ENCODE results near the gene NHLH2. TPM values are rescaled to one million over a fixed set of nuclear protein-coding genes. Genes with fewer than 3 reads are reported as not detected.

NHLH2 gene
- total RNA-seq, 4 donors from 2014 or later = not detected

- no peak for TF ChIP-seq POLR2AphosphoS5 (IDR thresholded peaks at IDR 0.05)
- TF ChIP-seq, protein P1, sequence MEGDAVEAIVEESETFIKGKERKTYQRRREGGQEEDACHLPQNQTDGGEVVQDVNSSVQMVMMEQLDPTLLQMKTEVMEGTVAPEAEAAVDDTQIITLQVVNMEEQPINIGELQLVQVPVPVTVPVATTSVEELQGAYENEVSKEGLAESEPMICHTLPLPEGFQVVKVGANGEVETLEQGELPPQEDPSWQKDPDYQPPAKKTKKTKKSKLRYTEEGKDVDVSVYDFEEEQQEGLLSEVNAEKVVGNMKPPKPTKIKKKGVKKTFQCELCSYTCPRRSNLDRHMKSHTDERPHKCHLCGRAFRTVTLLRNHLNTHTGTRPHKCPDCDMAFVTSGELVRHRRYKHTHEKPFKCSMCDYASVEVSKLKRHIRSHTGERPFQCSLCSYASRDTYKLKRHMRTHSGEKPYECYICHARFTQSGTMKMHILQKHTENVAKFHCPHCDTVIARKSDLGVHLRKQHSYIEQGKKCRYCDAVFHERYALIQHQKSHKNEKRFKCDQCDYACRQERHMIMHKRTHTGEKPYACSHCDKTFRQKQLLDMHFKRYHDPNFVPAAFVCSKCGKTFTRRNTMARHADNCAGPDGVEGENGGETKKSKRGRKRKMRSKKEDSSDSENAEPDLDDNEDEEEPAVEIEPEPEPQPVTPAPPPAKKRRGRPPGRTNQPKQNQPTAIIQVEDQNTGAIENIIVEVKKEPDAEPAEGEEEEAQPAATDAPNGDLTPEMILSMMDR (IDR thresholded peaks at IDR 0.05) = no peak
- TF ChIP-seq EP300 (IDR thresholded peaks at IDR 0.05) = no peak
- TF ChIP-seq POLR2A (IDR thresholded peaks at IDR 0.05) = no peak
- H3K36me3 ChIP-seq = no peaks in the 10 kb centered on the region
- ATAC-seq = no peak
- H3K4me3 ChIP-seq = no peak overlapping the region
- peaks cover 0 to 3% (median 0%) of the 10 kb centered on the region in 3 donors for H3K9me3 ChIP-seq
- no peak overlapping the region for H3K27ac ChIP-seq
- no peaks in the 10 kb centered on the region for H3K27me3 ChIP-seq
- no peaks in the 10 kb centered on the region for H3K4me1 ChIP-seq
Measured at GRCh38 chr1:115822117-115822516, 18.8 kb downstream of the NHLH2 start.

GRCh38 chr1:115815694-115816093 is 25.2 kb downstream of the NHLH2 start:
- ATAC-seq = no peak
- WGBS, 2 donors (ENCODE audit: low coverage in 1 of 2) = 42 to 47% methylated on average over 3 of the region's 3 CpGs

DNA sequence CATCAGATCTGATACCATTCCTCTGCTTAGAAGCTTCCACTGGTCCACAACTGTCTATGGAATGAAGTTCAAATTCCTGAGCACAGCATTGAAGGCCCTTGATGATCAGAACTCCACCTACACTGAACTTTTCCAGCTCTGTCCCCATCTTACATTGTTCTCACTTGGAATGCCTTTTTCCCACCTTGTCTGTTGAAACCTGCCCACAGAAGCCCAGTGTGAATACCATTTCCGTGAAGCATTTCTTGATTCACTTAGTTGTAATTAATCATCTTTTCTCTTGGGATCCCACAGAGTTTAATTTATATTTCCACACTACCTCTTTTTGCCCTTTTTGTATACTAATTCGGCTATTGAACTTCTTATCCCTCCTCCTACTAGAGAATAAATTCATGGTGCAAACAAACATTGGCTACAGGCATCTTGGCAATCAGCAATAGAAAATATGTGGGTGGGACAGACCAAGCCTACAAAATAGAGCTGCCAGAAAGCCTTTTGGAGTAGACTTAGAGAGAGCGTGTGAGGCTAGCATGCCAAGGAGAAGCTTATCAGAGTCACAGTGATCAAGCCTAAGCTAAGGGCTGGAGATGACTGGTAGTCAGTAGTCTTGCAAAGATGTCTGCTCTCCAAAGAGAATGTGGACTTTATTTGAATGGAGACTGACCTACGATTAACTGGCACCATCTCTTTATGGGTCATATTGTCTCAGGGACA is 26.1 kb downstream of the NHLH2 start:
- Histone ChIP-seq H3K27ac (no peak overlapping the region), H3K4me1 (no peaks in the 10 kb centered on the region), H3K36me3 (no peaks in the 10 kb centered on the region), H3K4me3 (no peak overlapping the region), H3K9me3 (no peaks in the 10 kb centered on the region), H3K27me3 (no peaks in the 10 kb centered on the region)
- 65 to 82% methylated on average over 3 to 4 of the region's 4 CpGs for WGBS, 2 donors (ENCODE audit: low coverage in 1 of 2)
- no peak for ATAC-seq
- TF ChIP-seq POLR2AphosphoS5 (IDR thresholded peaks at IDR 0.05) = no peak
- TF ChIP-seq EP300 (IDR thresholded peaks at IDR 0.05) = no peak
- no peak for TF ChIP-seq POLR2A (IDR thresholded peaks at IDR 0.05)
- TF ChIP-seq, protein P1 (IDR thresholded peaks at IDR 0.05) = no peak

More at GRCh38 chr1:115815694-115816093, 25.2 kb downstream of the NHLH2 start:
- no peaks in the 10 kb centered on the region for H3K27me3 ChIP-seq
- H3K4me3 ChIP-seq = no peak overlapping the region
- H3K36me3 ChIP-seq = no peaks in the 10 kb centered on the region
- H3K4me1 ChIP-seq = no peaks in the 10 kb centered on the region
- no peaks in the 10 kb centered on the region for H3K9me3 ChIP-seq
- no peak overlapping the region for H3K27ac ChIP-seq
- TF ChIP-seq EP300 (IDR thresholded peaks at IDR 0.05) = no peak
- TF ChIP-seq, protein P1 (IDR thresholded peaks at IDR 0.05) = no peak
- TF ChIP-seq POLR2A (IDR thresholded peaks at IDR 0.05) = no peak
- TF ChIP-seq POLR2AphosphoS5 (IDR thresholded peaks at IDR 0.05) = no peak

DNA sequence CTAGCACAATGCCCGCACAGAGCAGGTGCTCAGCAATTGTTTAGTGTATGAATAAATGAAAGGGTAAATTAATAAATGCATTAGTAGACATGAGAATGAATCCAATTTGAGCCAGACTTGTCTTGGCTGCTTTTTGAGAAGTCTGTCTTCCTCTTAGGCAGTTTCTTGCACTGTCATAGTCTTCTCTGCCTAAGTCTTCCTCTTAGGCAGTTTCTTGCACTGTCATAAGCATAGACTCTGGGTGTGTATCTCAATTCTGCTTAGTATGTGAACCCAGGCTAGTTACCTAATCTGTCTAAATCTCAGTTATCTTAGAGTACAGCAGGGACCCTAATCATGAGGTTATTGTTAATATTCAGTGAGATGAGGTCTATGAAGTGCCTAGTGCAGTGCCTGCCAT is 27.2 kb downstream of the NHLH2 start:
- Histone ChIP-seq H3K27ac (no peak overlapping the region), H3K27me3 (no peaks in the 10 kb centered on the region), H3K36me3 (no peaks in the 10 kb centered on the region), H3K4me1 (no peaks in the 10 kb centered on the region), H3K9me3 (no peaks in the 10 kb centered on the region), H3K4me3 (no peak overlapping the region)
- WGBS, 2 donors (ENCODE audit: low coverage in 1 of 2) = 80 to 89% methylated on average over 1 of the region's 1 CpG
- TF ChIP-seq EP300 (IDR thresholded peaks at IDR 0.05) = no peak
- TF ChIP-seq, protein P1 (IDR thresholded peaks at IDR 0.05) = no peak
- no peak for TF ChIP-seq POLR2A (IDR thresholded peaks at IDR 0.05)
- no peak for TF ChIP-seq POLR2AphosphoS5 (IDR thresholded peaks at IDR 0.05)
- ATAC-seq = no peak

- Histone ChIP-seq H3K27ac (no peak overlapping the region), H3K27me3 (no peaks in the 10 kb centered on the region), H3K4me1 (no peaks in the 10 kb centered on the region), H3K4me3 (no peak overlapping the region), H3K36me3 (no peaks in the 10 kb centered on the region), H3K9me3 (no peaks in the 10 kb centered on the region)
- no peak for ATAC-seq
- 43 to 72% methylated on average over 3 of the region's 3 CpGs for WGBS, 2 donors (ENCODE audit: low coverage in 1 of 2)
- TF ChIP-seq POLR2AphosphoS5 (IDR thresholded peaks at IDR 0.05) (no peak), EP300 (IDR thresholded peaks at IDR 0.05) (no peak), POLR2A (IDR thresholded peaks at IDR 0.05) (no peak)
- TF ChIP-seq, protein P1 (IDR thresholded peaks at IDR 0.05) = no peak
Measured at GRCh38 chr1:115811140-115811828, 29.6 kb downstream of the NHLH2 start.

Measured in gastroesophageal sphincter (tissue), 4 donors.